Mesodermal cell (in vitro differentiated cells): ENCODE measurements around the gene ARID3A.
"Not testable (repeated sequence)": the region's sequence is repeated elsewhere in the genome, so short reads cannot be mapped to it uniquely, and the experiment has no call there.

Experiments
- H3K27ac ChIP-seq: 2 replicates; pipeline ENCODE4 v1.7.0; 2013; ENCODE audit warnings: mild to moderate bottlenecking, low read depth, low read length, moderate library complexity; ENCODE audit not compliant: severe bottlenecking
- H3K36me3 ChIP-seq: 2 replicates; pipeline ENCODE4 v1.7.1; 2013; ENCODE audit warnings: mild to moderate bottlenecking, low read length, moderate library complexity; ENCODE audit not compliant: control insufficient read depth, insufficient read depth
- H3K4me1 ChIP-seq: one replicate; pipeline ENCODE4 v1.7.1; 2013; ENCODE audit warnings: mild to moderate bottlenecking, low read length; ENCODE audit not compliant: insufficient read depth, control insufficient read depth, poor library complexity, severe bottlenecking
- H3K4me3 ChIP-seq: 2 replicates; pipeline ENCODE4 v1.7.0; 2013; ENCODE audit warnings: low read length, control low read depth, mild to moderate bottlenecking; ENCODE audit not compliant: insufficient read depth, poor library complexity, severe bottlenecking; ENCODE audit errors: extremely low read depth
- H3K9me3 ChIP-seq: 2 replicates; pipeline ENCODE4 v1.7.1; 2013; ENCODE audit warnings: mild to moderate bottlenecking, low read length, moderate library complexity; ENCODE audit not compliant: control insufficient read depth
- WGBS, 2 experiments: methylation state at CpG; one replicate each; pipeline ENCODE4 v1.1.5; 2013; ENCODE audit warnings: missing lambda C conversion rate in 2 of 2; ENCODE audit not compliant: insufficient coverage in 2 of 2; 5-methylcytosine and 5-hydroxymethylcytosine counted together

ARID3A gene

DNA sequence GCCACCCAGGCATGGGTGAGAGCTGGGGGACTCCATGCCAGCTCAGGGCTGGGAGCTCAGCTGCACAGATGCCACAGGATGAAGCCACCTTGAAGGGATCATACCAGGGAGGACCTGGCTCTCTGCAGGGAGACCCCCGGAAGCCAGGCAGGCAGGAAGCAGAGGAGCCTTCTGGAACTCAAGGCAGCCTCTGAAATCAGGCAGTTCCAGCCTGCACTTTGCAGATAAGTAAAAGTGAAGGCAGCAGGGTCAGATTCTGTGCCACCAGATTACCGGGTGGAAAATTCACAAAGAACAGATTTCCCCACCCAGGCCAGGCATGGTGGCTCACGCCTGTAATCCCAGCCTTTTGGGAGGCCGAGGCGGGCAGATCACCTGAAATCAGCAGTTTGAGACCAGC is 92.6 kb downstream of the ARID3A start:
- H3K4me1 ChIP-seq = peaks cover 41% of the 10 kb centered on the region
- H3K4me3 ChIP-seq = no peak overlapping the region
- no peak overlapping the region for H3K27ac ChIP-seq
- H3K9me3 ChIP-seq = no peaks in the 10 kb centered on the region
- H3K36me3 ChIP-seq = peaks cover 32% of the 10 kb centered on the region
- 92 to 94% methylated on average over 2 to 5 of the region's 5 CpGs for WGBS, 2 experiments

DNA sequence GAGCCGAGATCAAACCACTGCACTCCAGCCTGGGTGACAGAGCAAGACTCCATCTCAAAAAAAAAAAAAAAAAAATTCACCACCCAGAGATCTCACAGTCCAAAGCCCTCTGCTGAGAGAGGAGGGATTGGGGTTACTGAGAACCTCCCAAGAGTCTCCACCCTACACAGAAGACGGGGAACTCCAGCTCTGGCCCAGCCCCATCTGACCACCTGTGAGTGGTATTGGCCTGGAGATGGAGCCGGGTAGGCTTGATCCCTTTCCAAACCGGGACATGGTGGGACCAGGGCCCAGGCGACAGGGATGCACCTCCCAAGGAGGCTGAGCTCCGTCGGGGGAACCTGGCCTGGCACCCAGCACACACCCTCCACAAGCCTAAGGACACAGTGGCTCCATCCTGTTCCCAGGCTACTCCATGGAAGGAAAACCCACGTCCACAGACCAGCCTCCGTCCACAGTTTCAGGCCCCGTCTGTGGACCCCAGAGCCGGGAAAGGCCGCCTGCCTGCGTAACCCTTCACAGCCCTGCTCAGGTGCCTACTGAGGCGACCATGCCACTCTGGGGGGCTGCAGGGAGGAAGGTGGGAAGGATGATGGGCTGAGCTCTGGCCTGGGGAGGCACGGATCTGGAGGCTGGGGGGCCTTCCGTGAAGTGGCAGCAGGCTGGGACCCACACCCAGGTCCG is 93.2 kb downstream of the ARID3A start:
- H3K4me3 ChIP-seq = peak overlapping the region; percentile 91
- H3K36me3 ChIP-seq = peaks cover 26% of the 10 kb centered on the region
- H3K27ac ChIP-seq = no peak overlapping the region
- 87 to 93% methylated on average over 15 of the region's 17 CpGs for WGBS, 2 experiments
- peaks cover 41% of the 10 kb centered on the region for H3K4me1 ChIP-seq
- H3K9me3 ChIP-seq = no peaks in the 10 kb centered on the region

DNA sequence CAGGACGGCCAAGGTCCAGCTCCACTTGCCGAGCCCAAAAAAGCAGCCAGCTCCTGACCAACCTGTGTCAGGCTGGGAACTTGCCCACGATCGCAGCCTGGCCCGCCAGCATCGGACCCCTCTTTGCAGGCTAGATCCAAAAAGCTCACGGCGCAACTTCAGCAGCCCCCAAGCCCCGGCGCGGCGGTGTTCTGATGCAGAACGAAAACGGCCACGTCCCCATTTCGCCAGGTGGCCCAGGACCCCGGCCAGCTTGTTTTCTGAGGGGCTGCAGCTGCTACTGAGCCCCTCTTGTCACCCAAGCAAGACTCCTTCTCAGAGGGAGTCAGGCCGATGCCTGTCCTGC is 93.8 kb downstream of the ARID3A start:
- Histone ChIP-seq H3K36me3 (peaks cover 21% of the 10 kb centered on the region), H3K4me1 (peaks cover 41% of the 10 kb centered on the region), H3K27ac (no peak overlapping the region), H3K9me3 (no peaks in the 10 kb centered on the region), H3K4me3 (peak overlapping the region; percentile 91)
- 78 to 83% methylated on average over 16 to 18 of the region's 18 CpGs for WGBS, 2 experiments

- no peaks in the 10 kb centered on the region for H3K9me3 ChIP-seq
- peak overlapping the region; percentile 99 for H3K27ac ChIP-seq
- 4 to 5% methylated on average over 49 to 51 of the region's 60 CpGs for WGBS, 2 experiments
- H3K4me1 ChIP-seq = peaks cover 41% of the 10 kb centered on the region
- peak overlapping the region; percentile 91 for H3K4me3 ChIP-seq
- H3K36me3 ChIP-seq = peaks cover 15% of the 10 kb centered on the region
These were observed 94.4 kb downstream of the ARID3A start for GRCh38 chr19:1019980-1020867.

- Histone ChIP-seq H3K9me3 (no peaks in the 10 kb centered on the region), H3K4me1 (peaks cover 39% of the 10 kb centered on the region), H3K4me3 (peak within 1 kb of the TSS; percentile 91), H3K36me3 (peaks cover 14% of the 10 kb centered on the region), H3K27ac (peak within 1 kb of the TSS; percentile 99)
- WGBS, 2 experiments = 0% methylated on average over 49 to 57 of the region's 68 CpGs
These were observed 95.1 kb downstream of the ARID3A start, which contains the start of gene TMEM259 for GRCh38 chr19:1020868-1021425. Gene TMEM259, minus strand, starts transcription at chr19:1021123. Its CDS starts 127 bp downstream, at chr19:1020996.

DNA sequence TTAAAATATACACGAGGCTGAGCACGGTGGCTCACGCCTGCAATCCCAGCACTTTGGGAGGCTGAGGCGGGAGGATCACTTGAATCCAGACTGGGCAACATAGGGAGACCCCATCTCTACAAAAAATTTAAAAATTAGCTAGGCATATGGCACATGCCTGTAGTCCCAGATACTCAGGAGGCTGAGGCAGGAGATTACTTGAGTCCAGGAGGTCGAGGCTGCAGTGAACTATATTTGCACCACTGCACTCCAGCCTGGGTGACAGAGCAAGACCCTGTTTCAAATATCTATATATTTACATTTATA is 98.0 kb downstream of the ARID3A start:
- not testable (repeated sequence) for H3K9me3 ChIP-seq, H3K27ac ChIP-seq, H3K36me3 ChIP-seq, H3K4me3 ChIP-seq
- H3K4me1 ChIP-seq = peaks cover 15% of the 10 kb centered on the region
- 87 to 96% methylated on average over 5 of the region's 5 CpGs for WGBS, 2 experiments

DNA sequence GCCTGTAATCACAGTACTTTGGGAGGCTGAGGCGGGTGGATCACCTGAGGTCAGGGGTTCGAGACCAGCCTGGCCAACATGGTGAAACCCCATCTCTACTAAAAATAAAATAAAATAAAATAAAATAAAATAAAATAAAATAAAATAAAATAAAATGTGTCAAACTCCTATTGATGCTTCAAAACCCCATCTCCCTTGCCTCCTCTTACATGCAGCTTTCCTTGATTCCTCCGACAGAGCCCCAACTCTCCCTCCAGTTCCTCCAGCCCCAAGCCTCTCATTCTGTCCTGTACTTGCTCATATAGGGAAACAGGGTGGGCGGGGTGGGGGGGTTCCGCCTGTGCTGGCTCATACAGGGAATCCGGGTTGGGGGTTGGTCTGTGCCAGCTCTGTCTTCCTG is 99.2 kb downstream of the ARID3A start:
- not testable (repeated sequence) for H3K9me3 ChIP-seq, H3K4me3 ChIP-seq, H3K27ac ChIP-seq, H3K36me3 ChIP-seq, H3K4me1 ChIP-seq
- 90 to 100% methylated on average over 1 to 2 of the region's 6 CpGs for WGBS, 2 experiments
